SK-N-SH (cell line): ENCODE data around the gene DDX4.

Source experiments
- EZH2phosphoT487 ChIP-seq: fragments of 200-600 bp; sonication (generic); IDR thresholded peaks from 2 replicates; pipeline ENCODE4 v1.6.1; 2017; ENCODE audit warnings: low read depth, mixed run types, mild to moderate bottlenecking, antibody characterized with exemption, moderate library complexity, borderline replicate concordance
- TAF1 ChIP-seq: IDR thresholded peaks from 2 replicates; pipeline ENCODE4 v1.6.1; 2012; ENCODE audit warnings: low read depth, mild to moderate bottlenecking, low read length, moderate library complexity, borderline replicate concordance
- TEAD4 ChIP-seq: IDR thresholded peaks from 2 replicates; pipeline ENCODE4 v1.4.0; 2012; ENCODE audit warnings: mild to moderate bottlenecking, borderline replicate concordance; ENCODE audit not compliant: insufficient read depth
- TF ChIP-seq, protein P1 (sequence below): fragments of 200-600 bp; sonication (generic); IDR thresholded peaks from 2 replicates; pipeline ENCODE4 v1.6.1; 2017; ENCODE audit warnings: antibody characterized with exemption, mild to moderate bottlenecking, moderate library complexity

DNA sequence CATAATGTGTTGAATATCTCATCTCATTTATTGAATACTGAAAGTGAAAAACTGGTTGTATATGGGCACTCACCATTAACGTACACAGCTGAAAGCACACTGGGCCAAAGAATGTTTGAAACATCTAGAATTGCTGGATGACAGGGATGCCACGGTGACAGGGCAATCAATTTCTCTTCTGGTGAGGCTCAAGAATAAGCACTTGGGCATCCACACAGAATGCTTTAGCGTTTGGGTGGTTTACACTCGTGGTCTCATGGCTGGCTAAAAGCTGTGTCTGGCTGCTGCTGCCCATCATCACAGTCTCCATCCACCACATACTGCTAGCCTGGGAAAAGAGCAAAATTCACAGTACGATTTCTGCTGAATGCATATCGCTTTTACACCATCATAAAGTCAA, 82.6 kb downstream of the DDX4 start:
- no peak for TF ChIP-seq EZH2phosphoT487
- TF ChIP-seq TAF1 = no peak
- TF ChIP-seq, protein P1, sequence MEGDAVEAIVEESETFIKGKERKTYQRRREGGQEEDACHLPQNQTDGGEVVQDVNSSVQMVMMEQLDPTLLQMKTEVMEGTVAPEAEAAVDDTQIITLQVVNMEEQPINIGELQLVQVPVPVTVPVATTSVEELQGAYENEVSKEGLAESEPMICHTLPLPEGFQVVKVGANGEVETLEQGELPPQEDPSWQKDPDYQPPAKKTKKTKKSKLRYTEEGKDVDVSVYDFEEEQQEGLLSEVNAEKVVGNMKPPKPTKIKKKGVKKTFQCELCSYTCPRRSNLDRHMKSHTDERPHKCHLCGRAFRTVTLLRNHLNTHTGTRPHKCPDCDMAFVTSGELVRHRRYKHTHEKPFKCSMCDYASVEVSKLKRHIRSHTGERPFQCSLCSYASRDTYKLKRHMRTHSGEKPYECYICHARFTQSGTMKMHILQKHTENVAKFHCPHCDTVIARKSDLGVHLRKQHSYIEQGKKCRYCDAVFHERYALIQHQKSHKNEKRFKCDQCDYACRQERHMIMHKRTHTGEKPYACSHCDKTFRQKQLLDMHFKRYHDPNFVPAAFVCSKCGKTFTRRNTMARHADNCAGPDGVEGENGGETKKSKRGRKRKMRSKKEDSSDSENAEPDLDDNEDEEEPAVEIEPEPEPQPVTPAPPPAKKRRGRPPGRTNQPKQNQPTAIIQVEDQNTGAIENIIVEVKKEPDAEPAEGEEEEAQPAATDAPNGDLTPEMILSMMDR = no peak
- no peak for TF ChIP-seq TEAD4
